IMR-90 (cell line): ENCODE data around the gene USP4.

Experiments
- FOS ChIP-seq: fragments of 150-350 bp; IDR thresholded peaks from 2 replicates; pipeline ENCODE4 v1.6.1; 2016; ENCODE audit warnings: low read depth, low read length
- MAFK ChIP-seq: IDR thresholded peaks from 2 replicates; pipeline ENCODE4 v1.6.1; 2012; ENCODE audit warnings: low read depth, low read length, improper control_type of control experiment
- POLR2A ChIP-seq: IDR thresholded peaks from 2 replicates; pipeline ENCODE4 v1.6.1; 2012; ENCODE audit warnings: mild to moderate bottlenecking, low read depth, low read length
- RAD21 ChIP-seq: IDR thresholded peaks from 2 replicates; pipeline ENCODE4 v1.6.1; 2012; ENCODE audit warnings: low read length, improper control_type of control experiment
- SMC3 ChIP-seq: fragments of 150-350 bp; IDR thresholded peaks from 2 replicates; pipeline ENCODE4 v1.6.1; 2016; ENCODE audit warnings: low read depth, mild to moderate bottlenecking, antibody characterized with exemption, low read length, moderate library complexity
- TF ChIP-seq, protein P1 (sequence below): conservative IDR thresholded peaks from 2 replicates; pipeline ENCODE4 v1.5.1; 2012; ENCODE audit warnings: mild to moderate bottlenecking, low read depth, low read length, improper control_type of control experiment
- TF ChIP-seq, protein P2 (sequence below): fragments of 150-350 bp; IDR thresholded peaks from 2 replicates; pipeline ENCODE4 v1.6.1; 2017; ENCODE audit warnings: mild to moderate bottlenecking, antibody characterized with exemption, low read length, low read depth

DNA sequence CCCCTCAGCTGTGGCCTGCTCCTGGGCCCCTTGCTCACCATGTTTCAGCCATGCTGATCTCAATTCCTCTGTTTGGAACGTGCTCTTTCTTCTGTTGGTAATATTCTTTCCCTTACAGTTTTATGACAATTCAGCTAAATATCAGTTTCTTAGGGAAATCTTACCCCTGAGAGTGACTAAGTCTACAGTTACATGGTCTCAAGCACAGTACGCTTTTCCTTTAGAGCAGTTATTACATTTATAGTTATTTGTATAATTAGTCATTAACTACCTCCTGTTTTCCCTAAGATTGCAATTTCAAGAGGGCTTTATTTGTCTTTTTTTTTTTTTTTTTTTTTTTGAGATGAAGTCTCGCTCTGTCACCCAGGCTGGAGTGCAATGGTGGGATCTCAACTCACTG, 86.3 kb downstream of the USP4 start:
- TF ChIP-seq, protein P1, sequence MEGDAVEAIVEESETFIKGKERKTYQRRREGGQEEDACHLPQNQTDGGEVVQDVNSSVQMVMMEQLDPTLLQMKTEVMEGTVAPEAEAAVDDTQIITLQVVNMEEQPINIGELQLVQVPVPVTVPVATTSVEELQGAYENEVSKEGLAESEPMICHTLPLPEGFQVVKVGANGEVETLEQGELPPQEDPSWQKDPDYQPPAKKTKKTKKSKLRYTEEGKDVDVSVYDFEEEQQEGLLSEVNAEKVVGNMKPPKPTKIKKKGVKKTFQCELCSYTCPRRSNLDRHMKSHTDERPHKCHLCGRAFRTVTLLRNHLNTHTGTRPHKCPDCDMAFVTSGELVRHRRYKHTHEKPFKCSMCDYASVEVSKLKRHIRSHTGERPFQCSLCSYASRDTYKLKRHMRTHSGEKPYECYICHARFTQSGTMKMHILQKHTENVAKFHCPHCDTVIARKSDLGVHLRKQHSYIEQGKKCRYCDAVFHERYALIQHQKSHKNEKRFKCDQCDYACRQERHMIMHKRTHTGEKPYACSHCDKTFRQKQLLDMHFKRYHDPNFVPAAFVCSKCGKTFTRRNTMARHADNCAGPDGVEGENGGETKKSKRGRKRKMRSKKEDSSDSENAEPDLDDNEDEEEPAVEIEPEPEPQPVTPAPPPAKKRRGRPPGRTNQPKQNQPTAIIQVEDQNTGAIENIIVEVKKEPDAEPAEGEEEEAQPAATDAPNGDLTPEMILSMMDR = no peak
- TF ChIP-seq POLR2A = no peak
- no peak for TF ChIP-seq SMC3
- no peak for TF ChIP-seq RAD21
- TF ChIP-seq, protein P2, sequence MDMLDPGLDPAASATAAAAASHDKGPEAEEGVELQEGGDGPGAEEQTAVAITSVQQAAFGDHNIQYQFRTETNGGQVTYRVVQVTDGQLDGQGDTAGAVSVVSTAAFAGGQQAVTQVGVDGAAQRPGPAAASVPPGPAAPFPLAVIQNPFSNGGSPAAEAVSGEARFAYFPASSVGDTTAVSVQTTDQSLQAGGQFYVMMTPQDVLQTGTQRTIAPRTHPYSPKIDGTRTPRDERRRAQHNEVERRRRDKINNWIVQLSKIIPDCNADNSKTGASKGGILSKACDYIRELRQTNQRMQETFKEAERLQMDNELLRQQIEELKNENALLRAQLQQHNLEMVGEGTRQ = no peak
- no peak for TF ChIP-seq MAFK
- no peak for TF ChIP-seq FOS
